ENCODE data around the gene ACOT6.
A peak's percentile ranks its signal among the peaks of the same experiment; 100 is the strongest.
"Not testable (repeated sequence)": the region's sequence is repeated elsewhere in the genome, so short reads cannot be mapped to it uniquely, and the experiment has no call there.

ACOT6 gene

GRCh38 chr14:73623504-73624054, 11.3 kb downstream of the ACOT6 start:
- Mint-ChIP-seq H3K4me3 (no peak overlapping the region), H3K27ac (no peak overlapping the region), H3K9me3 (no peaks in the 10 kb centered on the region), H3K36me3 (no peaks in the 10 kb centered on the region), H3K4me1 (peaks cover 6% of the 10 kb centered on the region)
- DNase-seq (ENCODE audit: low spot score in 2 of 2) (no peak), ATAC-seq (no peak)

- H3K4me3 Mint-ChIP-seq, result no peak overlapping the region
- no peaks in the 10 kb centered on the region for H3K9me3 Mint-ChIP-seq
- ATAC-seq, result no peak
- H3K27ac Mint-ChIP-seq, result no peak overlapping the region
- peaks cover 6% of the 10 kb centered on the region for H3K4me1 Mint-ChIP-seq
- DNase-seq (ENCODE audit: low spot score in 2 of 2), result no peak
- no peaks in the 10 kb centered on the region for H3K36me3 Mint-ChIP-seq
Measured at GRCh38 chr14:73625706-73626105, 13.4 kb downstream of the ACOT6 start.

DNA sequence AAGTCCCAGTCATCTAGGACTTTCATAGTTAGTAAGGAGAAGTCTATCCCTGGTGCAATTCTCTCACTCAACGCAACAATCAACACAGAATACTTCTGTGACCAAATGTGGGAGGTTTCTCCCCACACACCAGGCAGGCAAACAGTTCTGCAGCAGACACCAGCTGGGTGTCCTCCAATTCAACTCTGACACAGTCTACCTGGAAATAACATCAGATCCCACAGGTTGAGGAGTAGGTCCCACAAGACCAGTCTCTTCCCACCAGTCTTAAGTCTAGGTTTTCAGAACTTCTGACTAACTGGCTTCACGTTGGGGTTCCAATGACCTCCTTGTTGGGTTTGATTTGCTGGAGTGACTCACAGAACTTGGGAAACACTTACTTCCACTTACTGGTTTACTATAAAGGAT, 14.8 kb downstream of the ACOT6 start:
- Mint-ChIP-seq H3K4me3 (no peak overlapping the region), H3K27ac (no peak overlapping the region), H3K9me3 (no peaks in the 10 kb centered on the region), H3K4me1 (peaks cover 6% of the 10 kb centered on the region), H3K36me3 (no peaks in the 10 kb centered on the region)
- no peak for DNase-seq (ENCODE audit: low spot score in 2 of 2)
- peak; percentile 84 for ATAC-seq

GRCh38 chr14:73630009-73630780, 17.9 kb downstream of the ACOT6 start:
- H3K27ac Mint-ChIP-seq, result no peak overlapping the region
- DNase-seq (ENCODE audit: low spot score in 2 of 2), result no peak
- H3K4me3 Mint-ChIP-seq, result no peak overlapping the region
- peaks cover 6% of the 10 kb centered on the region for H3K4me1 Mint-ChIP-seq
- ATAC-seq, result no peak
- no peaks in the 10 kb centered on the region for H3K9me3 Mint-ChIP-seq
- H3K36me3 Mint-ChIP-seq, result no peaks in the 10 kb centered on the region

GRCh38 chr14:73633116-73634010, 21.0 kb downstream of the ACOT6 start:
- no peaks in the 10 kb centered on the region for H3K4me1 Mint-ChIP-seq
- H3K9me3 Mint-ChIP-seq, result no peaks in the 10 kb centered on the region
- peak overlapping the region; percentile 67 for H3K27ac Mint-ChIP-seq
- peak; percentile 46 to 75 for DNase-seq (ENCODE audit: low spot score in 2 of 2)
- H3K36me3 Mint-ChIP-seq, result no peaks in the 10 kb centered on the region
- peak overlapping the region; percentile 64 for H3K4me3 Mint-ChIP-seq
- ATAC-seq, result peak; percentile 91

DNA sequence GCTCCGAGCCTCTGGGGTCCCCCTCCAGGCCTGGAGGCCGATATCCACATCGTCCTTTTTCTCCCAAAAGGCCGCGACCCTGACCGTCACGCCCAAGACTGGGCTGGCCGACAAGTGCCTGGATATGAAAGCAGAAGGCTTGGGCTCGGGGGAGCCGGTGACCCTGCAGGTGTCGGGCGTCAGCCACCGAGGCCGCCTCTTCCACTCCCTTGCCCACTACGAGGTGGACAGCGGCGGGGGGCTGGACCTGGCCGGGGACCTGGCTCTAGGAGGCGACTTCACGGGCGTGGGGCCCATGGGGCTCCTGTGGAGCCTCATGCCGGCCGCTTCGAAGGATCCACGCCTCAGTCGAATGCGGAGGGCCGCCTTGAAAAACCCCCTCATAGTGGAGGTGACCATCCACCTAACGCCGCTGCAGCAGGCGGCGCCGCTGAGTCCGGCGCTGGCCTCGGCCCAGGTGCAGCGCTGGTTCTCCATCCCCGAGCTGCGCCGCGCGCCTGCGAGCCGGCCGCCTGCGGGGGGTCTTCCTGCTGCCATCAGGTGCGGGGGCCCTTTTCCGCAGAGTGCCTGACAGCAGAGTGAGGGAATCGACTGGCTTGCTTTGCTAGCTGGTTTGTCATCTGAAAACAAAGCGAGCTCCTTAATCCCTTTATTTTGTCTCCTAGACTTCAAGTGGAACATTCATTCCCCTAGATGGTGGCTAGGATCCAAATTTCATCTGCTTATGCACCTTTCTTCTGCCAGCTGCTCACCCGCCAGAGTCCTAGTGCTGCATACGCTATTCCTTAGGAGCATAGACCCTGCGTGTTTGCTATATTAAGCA, 21.9 kb downstream of the ACOT6 start:
- Mint-ChIP-seq H3K9me3 (no peaks in the 10 kb centered on the region), H3K27ac (peak overlapping the region; percentile 67), H3K4me3 (peak overlapping the region; percentile 64), H3K4me1 (no peaks in the 10 kb centered on the region), H3K36me3 (no peaks in the 10 kb centered on the region)
- DNase-seq (ENCODE audit: low spot score in 2 of 2), result no peak
- ATAC-seq, result peak; percentile 42

GRCh38 chr14:73636355-73636754, 24.0 kb downstream of the ACOT6 start:
- H3K9me3 Mint-ChIP-seq; H3K36me3 Mint-ChIP-seq; ATAC-seq; H3K27ac Mint-ChIP-seq; H3K4me3 Mint-ChIP-seq; H3K4me1 Mint-ChIP-seq; DNase-seq (ENCODE audit: low spot score in 2 of 2): not testable (repeated sequence)

- no peaks in the 10 kb centered on the region for H3K4me1 Mint-ChIP-seq
- DNase-seq (ENCODE audit: low spot score in 2 of 2) (no peak), ATAC-seq (no peak)
- H3K36me3 Mint-ChIP-seq, result no peaks in the 10 kb centered on the region
- H3K27ac Mint-ChIP-seq, result no peak overlapping the region
- no peaks in the 10 kb centered on the region for H3K9me3 Mint-ChIP-seq
- H3K4me3 Mint-ChIP-seq, result no peak overlapping the region
Measured at GRCh38 chr14:73637830-73638229, 25.5 kb downstream of the ACOT6 start.

DNA sequence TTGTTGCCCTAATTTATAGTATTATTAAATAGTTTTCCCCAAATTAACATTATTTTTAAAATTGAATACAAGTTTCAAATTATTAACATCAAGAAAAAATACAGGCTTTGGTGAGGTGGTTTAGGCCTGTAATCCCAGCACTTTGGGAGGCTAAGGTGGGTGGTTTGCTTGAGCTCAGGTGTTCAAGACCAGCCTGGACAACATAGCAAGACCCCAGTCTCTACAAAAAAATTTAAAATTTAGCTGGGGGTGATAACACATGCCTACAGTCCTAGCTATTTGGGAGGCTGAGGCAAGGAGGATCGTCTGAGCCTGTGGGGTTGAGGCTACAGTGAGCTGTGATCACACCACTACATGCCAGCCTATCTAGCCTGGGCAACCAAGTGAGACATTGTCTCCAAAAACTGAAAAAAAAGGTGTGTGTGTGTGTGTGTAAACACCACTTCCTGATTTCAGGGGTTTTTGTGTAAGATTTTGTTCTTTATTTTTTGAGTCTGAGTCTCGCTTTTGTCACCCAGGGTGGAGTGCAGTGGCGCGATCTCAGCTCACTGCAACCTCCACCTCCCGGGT, 28.6 kb downstream of the ACOT6 start:
- DNase-seq (ENCODE audit: low spot score in 2 of 2) (no peak), ATAC-seq (no peak)
- Mint-ChIP-seq H3K9me3 (no peaks in the 10 kb centered on the region), H3K4me1 (peaks cover 15% of the 10 kb centered on the region), H3K36me3 (peaks cover 10% of the 10 kb centered on the region), H3K27ac (no peak overlapping the region), H3K4me3 (no peak overlapping the region)

- H3K27ac Mint-ChIP-seq, result peak within 1 kb of the TSS; percentile 94
- peak; percentile 100 for ATAC-seq
- H3K9me3 Mint-ChIP-seq, result no peaks in the 10 kb centered on the region
- DNase-seq (ENCODE audit: low spot score in 2 of 2), result peak; percentile 86 to 95
- H3K36me3 Mint-ChIP-seq, result peaks cover 10% of the 10 kb centered on the region
- peak within 1 kb of the TSS; percentile 91 for H3K4me3 Mint-ChIP-seq
- peaks cover 15% of the 10 kb centered on the region for H3K4me1 Mint-ChIP-seq
Measured at GRCh38 chr14:73644531-73645247, 32.4 kb downstream of the ACOT6 start, which contains the start of gene DNAL1. Gene DNAL1 (plus strand): TSS chr14:73644986. CDS start chr14:73645040, 54 bp downstream.

DNA sequence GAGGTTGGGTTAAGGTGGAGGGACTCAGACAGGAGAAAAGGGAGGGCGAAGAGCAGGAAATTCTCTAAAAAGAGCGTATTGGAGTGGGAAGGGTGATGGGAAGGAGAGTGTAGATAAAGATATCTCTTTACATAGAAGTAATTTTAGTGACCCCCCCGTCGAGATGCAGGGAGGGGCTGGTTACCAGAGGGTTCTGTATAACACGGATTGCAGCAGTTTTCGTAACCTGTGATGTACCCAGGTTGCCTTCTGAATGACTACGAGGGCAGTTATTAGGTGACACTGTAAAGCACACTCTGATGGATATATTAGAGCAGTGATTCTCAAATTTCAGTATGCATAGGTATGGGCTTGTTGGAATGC, 32.9 kb downstream of the ACOT6 start:
- no peak for DNase-seq (ENCODE audit: low spot score in 2 of 2)
- Mint-ChIP-seq H3K4me3 (peak overlapping the region; percentile 91), H3K36me3 (peaks cover 10% of the 10 kb centered on the region), H3K27ac (peak overlapping the region; percentile 94), H3K9me3 (no peaks in the 10 kb centered on the region), H3K4me1 (peaks cover 15% of the 10 kb centered on the region)
- no peak for ATAC-seq

GRCh38 chr14:73651005-73651404, 38.7 kb downstream of the ACOT6 start:
- no peak overlapping the region for H3K4me3 Mint-ChIP-seq
- no peak for DNase-seq (ENCODE audit: low spot score in 2 of 2)
- no peaks in the 10 kb centered on the region for H3K36me3 Mint-ChIP-seq
- no peaks in the 10 kb centered on the region for H3K4me1 Mint-ChIP-seq
- H3K9me3 Mint-ChIP-seq, result no peaks in the 10 kb centered on the region
- no peak overlapping the region for H3K27ac Mint-ChIP-seq
- ATAC-seq, result no peak

- no peak overlapping the region for H3K27ac Mint-ChIP-seq
- no peak for ATAC-seq
Measured at GRCh38 chr14:73655851-73656250, 43.5 kb downstream of the ACOT6 start.

DNA sequence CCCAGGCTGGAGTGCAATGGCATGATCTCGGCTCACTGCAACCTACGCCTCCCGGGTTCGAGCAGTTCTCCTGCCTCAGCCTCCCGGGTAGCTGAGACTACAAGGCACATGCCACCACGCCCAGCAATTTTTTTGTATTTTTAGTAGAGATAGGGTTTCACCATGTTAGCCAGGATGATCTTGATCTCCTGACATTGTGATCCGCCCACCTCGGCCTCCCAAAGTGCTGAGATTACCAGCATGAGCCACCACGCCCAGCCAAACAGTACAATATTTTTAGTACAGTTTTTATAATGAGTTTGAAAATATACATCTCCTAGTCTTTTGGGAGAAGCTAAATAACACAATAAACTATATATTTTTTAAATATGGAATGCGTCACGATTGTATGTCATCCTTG, 46.9 kb downstream of the ACOT6 start:
- not testable (repeated sequence) for H3K27ac Mint-ChIP-seq; H3K4me1 Mint-ChIP-seq; H3K9me3 Mint-ChIP-seq; ATAC-seq; H3K36me3 Mint-ChIP-seq; H3K4me3 Mint-ChIP-seq; DNase-seq (ENCODE audit: low spot score in 2 of 2)

More at GRCh38 chr14:73655851-73656250, 43.5 kb downstream of the ACOT6 start:
- H3K36me3 Mint-ChIP-seq, result no peaks in the 10 kb centered on the region
- no peak overlapping the region for H3K4me3 Mint-ChIP-seq
- no peaks in the 10 kb centered on the region for H3K9me3 Mint-ChIP-seq
- no peak for DNase-seq (ENCODE audit: low spot score in 2 of 2)
- H3K4me1 Mint-ChIP-seq, result no peaks in the 10 kb centered on the region

Data from stimulated activated effector memory CD8-positive, alpha-beta T cell treated with anti-CD3 and anti-CD28 coated beads, Interleukin-12 subunit alpha, Interleukin-12 subunit beta, amount 100 ng/mL, for 72 hours (primary cell).